RWPE1 (cell line): Measurements from ENCODE around the gene CTNNA2.

ENCODE experiments used
- CTCF ChIA-PET: fragments of 350-600 bp; sonication (Branson Sonifier 250); formaldehyde crosslinking; extraction: SDS; loops from one replicate; lab custom pipeline; 2021; lab: Yijun Ruan, JAX
- POLR2A ChIA-PET: fragments of 400-600 bp; formaldehyde crosslinking; extraction: SDS; loops from one replicate; lab custom pipeline; 2020; ENCODE audit warnings: antibody characterized with exemption; ENCODE audit not compliant: low non-redundant PET; lab: Yijun Ruan, JAX
- DNase-seq: peaks from one replicate; pipeline ENCODE4 v3.0.0; 2012; ENCODE audit warnings: low spot score
- H3K27ac ChIP-seq: fragments of 450-650 bp; 2 replicates; pipeline ENCODE4 v1.5.1; 2017
- TF ChIP-seq, protein P1 (sequence below): fragments of 450-650 bp; conservative IDR thresholded peaks from 2 replicates; pipeline ENCODE4 v1.5.1; 2017; ENCODE audit warnings: low read depth, mild to moderate bottlenecking

The CTNNA2 gene

DNA sequence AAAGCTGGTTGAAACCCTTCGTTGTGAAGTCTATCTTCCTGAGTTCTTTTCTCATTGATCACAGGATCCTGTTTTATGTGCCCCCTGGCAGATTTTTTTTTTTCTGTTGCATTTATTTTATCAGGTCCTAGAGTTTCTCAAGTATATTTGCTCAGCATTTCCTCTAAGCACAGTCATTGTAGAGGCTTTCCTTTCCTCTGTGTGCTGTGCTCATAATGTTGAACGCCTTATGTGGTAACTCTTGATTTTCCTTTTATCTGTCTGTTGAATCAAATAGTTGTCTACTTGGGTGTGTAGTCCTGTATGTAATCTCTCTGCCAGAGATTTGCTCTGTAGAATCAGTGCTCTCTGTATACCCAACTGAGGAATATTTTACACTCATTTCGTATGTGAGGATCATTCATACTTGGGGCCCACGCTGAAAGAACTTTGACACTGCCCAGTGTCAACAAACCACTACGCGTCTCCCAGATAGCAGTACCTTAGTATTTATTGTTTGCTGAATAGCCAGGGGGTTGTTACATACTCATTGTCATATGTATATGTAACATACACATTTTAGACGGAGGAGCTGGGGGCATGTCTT, 118.2 kb downstream of the CTNNA2 start:
- H3K27ac ChIP-seq: no peak overlapping the region
- CTCF ChIA-PET: no interaction called here
- DNase-seq: no peak
- TF ChIP-seq, protein P1, sequence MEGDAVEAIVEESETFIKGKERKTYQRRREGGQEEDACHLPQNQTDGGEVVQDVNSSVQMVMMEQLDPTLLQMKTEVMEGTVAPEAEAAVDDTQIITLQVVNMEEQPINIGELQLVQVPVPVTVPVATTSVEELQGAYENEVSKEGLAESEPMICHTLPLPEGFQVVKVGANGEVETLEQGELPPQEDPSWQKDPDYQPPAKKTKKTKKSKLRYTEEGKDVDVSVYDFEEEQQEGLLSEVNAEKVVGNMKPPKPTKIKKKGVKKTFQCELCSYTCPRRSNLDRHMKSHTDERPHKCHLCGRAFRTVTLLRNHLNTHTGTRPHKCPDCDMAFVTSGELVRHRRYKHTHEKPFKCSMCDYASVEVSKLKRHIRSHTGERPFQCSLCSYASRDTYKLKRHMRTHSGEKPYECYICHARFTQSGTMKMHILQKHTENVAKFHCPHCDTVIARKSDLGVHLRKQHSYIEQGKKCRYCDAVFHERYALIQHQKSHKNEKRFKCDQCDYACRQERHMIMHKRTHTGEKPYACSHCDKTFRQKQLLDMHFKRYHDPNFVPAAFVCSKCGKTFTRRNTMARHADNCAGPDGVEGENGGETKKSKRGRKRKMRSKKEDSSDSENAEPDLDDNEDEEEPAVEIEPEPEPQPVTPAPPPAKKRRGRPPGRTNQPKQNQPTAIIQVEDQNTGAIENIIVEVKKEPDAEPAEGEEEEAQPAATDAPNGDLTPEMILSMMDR: no peak
- POLR2A ChIA-PET: no interaction called here

DNA sequence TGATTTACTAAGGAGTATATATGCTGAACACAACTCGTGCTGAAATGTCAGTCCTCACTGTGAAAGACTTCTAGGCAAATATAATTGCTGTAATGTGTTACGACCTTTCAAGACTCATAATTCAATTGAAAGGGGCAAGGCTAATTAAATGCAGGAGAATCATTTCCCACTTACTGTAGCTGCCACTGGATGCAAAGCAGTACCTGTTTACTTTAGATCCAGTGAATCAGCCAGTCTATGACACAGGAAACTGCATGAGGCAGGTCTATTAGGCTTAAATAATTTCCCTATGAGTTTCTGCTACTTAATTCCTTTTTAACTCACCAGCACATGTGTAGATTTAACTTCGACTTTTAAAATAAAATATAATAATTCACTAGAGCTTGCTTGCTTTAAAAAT, 125.6 kb downstream of the CTNNA2 start:
- H3K27ac ChIP-seq: no peak overlapping the region
- POLR2A ChIA-PET: interaction anchor here (0.6 kb wide), 1 partner anchor 158 kb away, joined by 4 read pairs; no protein-coding TSS in a partner anchor
- TF ChIP-seq, protein P1: no peak
- DNase-seq: no peak
- CTCF ChIA-PET: interaction anchor here (0.5 kb wide), 1 partner anchor 125 kb away, joined by 3 read pairs; no protein-coding TSS in a partner anchor

DNA sequence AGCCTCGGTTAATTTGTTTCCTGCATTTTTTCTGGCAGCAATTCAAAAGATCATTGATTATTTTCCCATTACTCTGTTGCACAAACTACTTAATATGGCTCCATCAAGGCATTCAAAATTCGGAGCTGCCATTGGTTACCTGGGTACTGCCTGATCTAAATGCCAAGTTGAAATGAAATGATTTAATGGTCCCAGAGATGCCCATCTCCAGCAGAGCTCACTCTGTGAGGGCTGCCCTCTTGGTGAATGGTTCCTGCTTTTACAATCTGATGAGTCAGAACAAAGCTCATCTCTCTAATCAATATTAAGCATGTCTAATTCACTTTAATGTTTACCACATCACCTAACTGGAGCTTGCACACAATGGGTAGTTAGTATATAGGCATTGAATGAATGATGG, 126.1 kb downstream of the CTNNA2 start:
- ChIA-PET POLR2A (interaction anchor here (0.6 kb wide), 1 partner anchor 158 kb away, joined by 4 read pairs; no protein-coding TSS in a partner anchor), CTCF (interaction anchor here (0.5 to 0.6 kb wide), 2 partner anchors 58 to 125 kb away, joined by 3 read pairs; no protein-coding TSS in a partner anchor)
- TF ChIP-seq, protein P1: no peak
- DNase-seq: no peak
- no peak overlapping the region for H3K27ac ChIP-seq

DNA sequence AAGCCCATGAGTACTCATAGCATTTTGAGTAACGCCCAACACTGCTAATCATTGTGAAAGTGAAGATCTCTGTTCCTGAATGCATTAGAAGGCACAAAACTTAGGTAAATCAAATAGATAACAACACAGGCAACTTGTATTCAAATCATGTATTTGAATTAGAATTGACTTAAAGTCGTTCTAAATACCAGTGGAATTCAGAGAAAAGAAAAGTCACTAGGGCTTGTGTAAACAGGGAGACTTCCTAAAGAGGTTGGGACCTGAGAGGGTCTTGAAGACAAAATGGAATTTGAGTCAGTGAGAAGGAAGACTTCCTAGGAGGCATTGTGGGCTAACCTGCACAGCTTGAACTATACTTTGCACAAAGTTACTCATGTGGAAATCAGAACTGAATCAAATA, 127.2 kb downstream of the CTNNA2 start:
- no peak overlapping the region for H3K27ac ChIP-seq
- TF ChIP-seq, protein P1: no peak
- DNase-seq: no peak
- CTCF ChIA-PET: no interaction called here
- POLR2A ChIA-PET: no interaction called here

DNA sequence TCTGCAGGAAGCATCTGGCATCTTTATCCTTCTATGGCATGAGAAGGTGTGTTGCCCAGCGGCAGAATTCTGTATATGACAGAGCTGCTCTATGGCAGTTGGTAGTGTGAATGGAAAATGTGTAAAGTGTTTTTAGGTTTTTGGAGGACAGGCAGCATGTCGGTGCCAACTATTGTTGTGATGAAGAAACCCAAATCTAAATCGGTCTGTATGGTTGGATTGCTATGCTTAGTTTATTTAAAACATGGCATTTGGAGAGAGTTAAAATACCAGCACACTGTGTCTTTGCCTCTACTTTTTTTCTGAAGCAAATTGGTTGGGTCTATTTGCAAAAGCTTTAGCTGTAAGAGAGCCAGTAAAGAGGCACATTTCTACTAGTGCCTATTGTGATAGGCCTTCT, 136.7 kb downstream of the CTNNA2 start:
- POLR2A ChIA-PET: no interaction called here
- TF ChIP-seq, protein P1: no peak
- DNase-seq: no peak
- CTCF ChIA-PET: no interaction called here
- no peak overlapping the region for H3K27ac ChIP-seq

DNA sequence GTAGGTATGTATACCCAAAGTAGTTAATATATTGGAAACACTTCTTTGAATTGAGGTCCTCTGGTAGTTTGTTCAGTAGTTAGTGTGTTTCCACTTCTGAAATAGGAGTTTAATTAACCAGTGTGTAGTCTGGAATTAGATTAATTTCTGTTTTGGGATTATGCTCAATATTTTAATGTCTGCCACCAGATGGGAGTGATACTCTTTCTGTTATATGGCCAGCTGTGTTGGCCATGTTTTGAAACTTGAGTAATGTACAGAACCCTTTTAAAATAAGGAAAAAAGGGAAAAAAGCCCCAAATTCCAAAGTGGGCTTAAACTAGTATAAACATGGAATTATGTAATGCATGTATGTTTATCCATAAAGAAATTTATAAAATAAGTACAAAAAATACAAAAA, 147.7 kb downstream of the CTNNA2 start:
- H3K27ac ChIP-seq: no peak overlapping the region
- POLR2A ChIA-PET: no interaction called here
- TF ChIP-seq, protein P1: no peak
- CTCF ChIA-PET: interaction anchor here (0.6 to 1.0 kb wide), 2 partner anchors 195 to 200 kb away, joined by 3 read pairs; no protein-coding TSS in a partner anchor
- no peak for DNase-seq
